LNCaP clone FGC (cell line): ENCODE data around the gene TNNI2.
"Not testable (repeated sequence)": the region's sequence is repeated elsewhere in the genome, so short reads cannot be mapped to it uniquely, and the experiment has no call there.

Experiments
- DNase-seq: peaks from one replicate; pipeline ENCODE4 v3.0.0-alpha.2; 2011; ENCODE audit warnings: low read depth
- H3K4me3 ChIP-seq: 2 replicates; pipeline ENCODE4 v1.5.1; 2011; ENCODE audit warnings: mild to moderate bottlenecking, low read depth, low read length, control low read depth
- CTCF ChIP-seq: IDR thresholded peaks from 2 replicates; pipeline ENCODE4 v1.5.1; 2012; ENCODE audit warnings: mild to moderate bottlenecking; ENCODE audit not compliant: control insufficient read depth, insufficient read depth; ENCODE audit errors: extremely low read depth

The TNNI2 gene

GRCh38 chr11:1869427-1870325 is 30.9 kb downstream of the TNNI2 start:
- no peak overlapping the region for H3K4me3 ChIP-seq
- TF ChIP-seq CTCF = peak; percentile 59
- DNase-seq = no peak

- no peak for TF ChIP-seq CTCF
- H3K4me3 ChIP-seq = no peak overlapping the region
- DNase-seq = no peak
Measured at GRCh38 chr11:1870326-1870696, 31.5 kb downstream of the TNNI2 start.

- no peak for TF ChIP-seq CTCF
- no peak overlapping the region for H3K4me3 ChIP-seq
- peak; percentile 3 for DNase-seq
Measured at GRCh38 chr11:1870721-1871466, 32.1 kb downstream of the TNNI2 start.

- no peak for TF ChIP-seq CTCF
- no peak overlapping the region for H3K4me3 ChIP-seq
Measured at GRCh38 chr11:1871531-1871930, 32.8 kb downstream of the TNNI2 start.

GRCh38 chr11:1872267-1872985 is 33.6 kb downstream of the TNNI2 start:
- TF ChIP-seq CTCF = no peak
- no peak overlapping the region for H3K4me3 ChIP-seq
- DNase-seq = no peak

More at GRCh38 chr11:1871531-1871930, 32.8 kb downstream of the TNNI2 start:
- DNase-seq = no peak

GRCh38 chr11:1873048-1873812 is 34.4 kb downstream of the TNNI2 start:
- no peak for TF ChIP-seq CTCF
- H3K4me3 ChIP-seq = no peak overlapping the region
- DNase-seq = no peak

- DNase-seq, H3K4me3 ChIP-seq: not testable (repeated sequence)
Measured at GRCh38 chr11:1873813-1874150, 35.0 kb downstream of the TNNI2 start.

GRCh38 chr11:1874441-1875092 is 35.8 kb downstream of the TNNI2 start:
- not testable (repeated sequence) for DNase-seq, H3K4me3 ChIP-seq
